Psoas muscle (tissue), 8 donors: ENCODE results near the gene CCDC63. TPM values are rescaled to one million over a fixed set of nuclear protein-coding genes. Genes with fewer than 3 reads are reported as not detected.

Source experiments
- ATAC-seq, 4 donors: fragments of 200-7000 bp; cut with Tn5 transposase; one replicate each; pipeline ENCODE4 v1.9.1; 2020; ENCODE audit warnings: moderate library complexity in 3 of 4, mild to moderate bottlenecking in 2 of 4
- DNase-seq, 2 donors: peaks; one replicate each; pipeline ENCODE4 v3.0.0-alpha.2; 2020
- H3K27ac ChIP-seq: fragments of 200-600 bp; one replicate; pipeline ENCODE4 v1.8.0; 2022
- H3K27me3 ChIP-seq, 3 donors: fragments of 200-600 bp in 1 of 3; one replicate each; pipeline versions ENCODE4 v1.6.1 to v1.8.0; 2013 to 2022; ENCODE audit warnings: low read length in 2 of 3, mild to moderate bottlenecking in 2 of 3, moderate library complexity in 1 of 3; ENCODE audit not compliant: insufficient read depth in 3 of 3
- H3K36me3 ChIP-seq, 2 donors: fragments of 200-600 bp in 1 of 2; one replicate each; pipeline versions ENCODE4 v1.6.1 to v1.8.0; 2013 to 2022; ENCODE audit warnings: low read depth in 1 of 2, mild to moderate bottlenecking in 1 of 2, moderate library complexity in 1 of 2; ENCODE audit not compliant: insufficient read depth in 1 of 2
- H3K4me1 ChIP-seq: fragments of 200-600 bp; one replicate; pipeline ENCODE4 v1.8.0; 2022
- H3K4me3 ChIP-seq: fragments of 200-600 bp; one replicate; pipeline ENCODE4 v1.8.0; 2022; ENCODE audit warnings: mild to moderate bottlenecking
- H3K9me3 ChIP-seq: fragments of 200-600 bp; one replicate; pipeline ENCODE4 v1.8.0; 2022
- WGBS, 3 donors: extraction: QIAGEN DNeasy Blood & Tissue Kit; methylation state at CpG; one replicate each; pipeline versions ENCODE4 v1.1.6 to v1.1.7; 2013; 5-methylcytosine and 5-hydroxymethylcytosine counted together
- intact Hi-C, 2 donors: fragments of 100-400 bp; cut with DNase I; formaldehyde crosslinking; loops; one replicate each; pipeline versions ENCODE4 v1.11.0 to v1.14.2; 2022
- polyA plus RNA-seq, 3 donors: library from polyadenylated mRNA; stranded (reverse); fragments of 200-250 nt; gene quantifications; one replicate each; pipeline ENCODE4 v1.2.3, GENCODE V29; 2013
- total RNA-seq, 4 donors: library from RNA; stranded (reverse); fragmentation: NEBNext Ultra II Directional in 2 of 4; extraction: Animal tissue kit (Norgen Biotek cat#: 25700) in 2 of 4; gene quantifications; one replicate each; pipeline versions ENCODE4 v1.2.1 to v1.2.4, GENCODE V29; 2021 to 2023
- TF ChIP-seq, protein P1 (sequence below): fragments of 200-600 bp; IDR thresholded peaks from one replicate; pipeline ENCODE4 v1.8.0; 2022; ENCODE audit warnings: antibody characterized with exemption
- donor health status: healthy with polysubstance abuse.
- donor health status: DM: no; HTN: no; CAD: no; lungs with moderate emphysema.
- donor health status: Bipolar disorder and iron deficiency.
- donor health status: healthy.
- donor health status: DM: yes; HTN: yes; CAD: no.
- donor health status: DM: no; HTN: no; CAD: no.
- donor health status: DM: no; HTN: no; CAD: no.
- donor health status: DM: yes; HTN: yes; CAD: no.

Gene CCDC63
- total and polyA plus RNA-seq, 7 donors, result not detected

DNA sequence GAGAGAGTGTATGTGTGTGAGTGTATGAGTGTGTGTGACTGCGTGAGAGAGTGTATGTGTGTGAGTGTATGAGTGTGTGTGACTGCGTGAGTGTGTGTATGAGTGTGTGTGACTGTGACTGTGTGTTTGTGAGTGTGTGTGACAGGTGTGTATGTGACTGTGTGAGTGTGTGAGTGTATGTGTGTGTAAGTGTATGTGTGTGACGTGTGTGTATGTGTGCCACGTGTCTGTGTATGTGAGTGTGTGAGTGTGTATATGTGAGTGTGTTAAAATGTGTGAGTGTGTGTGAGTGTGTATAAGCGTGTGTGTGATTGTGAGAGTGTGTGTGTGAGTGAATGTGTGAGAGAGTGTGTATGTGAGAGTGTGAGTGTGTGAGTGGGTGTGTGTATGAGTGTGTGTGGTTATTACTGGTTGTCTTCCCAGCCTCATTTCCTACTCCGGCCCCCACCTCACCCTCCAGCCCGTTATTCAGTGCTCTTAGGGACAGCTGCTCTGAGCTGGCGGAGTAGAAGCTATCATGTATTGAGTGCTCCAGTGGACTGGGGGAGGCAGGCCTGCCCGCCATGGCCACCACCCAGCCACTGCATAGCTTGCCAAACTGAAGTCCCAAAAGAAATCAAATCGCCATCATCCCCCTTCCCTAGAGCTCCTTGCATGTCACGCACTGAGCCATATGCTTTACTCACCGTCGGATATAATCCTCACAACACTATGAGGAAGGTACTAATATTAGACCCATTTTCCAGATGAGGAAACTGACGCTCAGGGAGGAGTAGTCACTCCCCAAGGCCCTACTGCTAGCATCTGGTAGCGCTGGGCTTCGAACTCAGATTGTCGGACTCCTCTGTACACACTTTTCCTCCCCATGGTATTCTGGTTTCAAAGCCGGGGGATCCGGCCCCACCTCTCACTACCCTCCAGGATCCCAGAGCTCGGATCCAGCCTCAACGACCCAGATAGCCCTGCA is 83.8 kb downstream of the CCDC63 start:
- peak overlapping the region; percentile 75 for H3K27ac ChIP-seq
- H3K9me3 ChIP-seq, result no peaks in the 10 kb centered on the region
- peak in 3 of 4 donors; percentile 5 to 12 (median 9) for ATAC-seq
- TF ChIP-seq, protein P1, sequence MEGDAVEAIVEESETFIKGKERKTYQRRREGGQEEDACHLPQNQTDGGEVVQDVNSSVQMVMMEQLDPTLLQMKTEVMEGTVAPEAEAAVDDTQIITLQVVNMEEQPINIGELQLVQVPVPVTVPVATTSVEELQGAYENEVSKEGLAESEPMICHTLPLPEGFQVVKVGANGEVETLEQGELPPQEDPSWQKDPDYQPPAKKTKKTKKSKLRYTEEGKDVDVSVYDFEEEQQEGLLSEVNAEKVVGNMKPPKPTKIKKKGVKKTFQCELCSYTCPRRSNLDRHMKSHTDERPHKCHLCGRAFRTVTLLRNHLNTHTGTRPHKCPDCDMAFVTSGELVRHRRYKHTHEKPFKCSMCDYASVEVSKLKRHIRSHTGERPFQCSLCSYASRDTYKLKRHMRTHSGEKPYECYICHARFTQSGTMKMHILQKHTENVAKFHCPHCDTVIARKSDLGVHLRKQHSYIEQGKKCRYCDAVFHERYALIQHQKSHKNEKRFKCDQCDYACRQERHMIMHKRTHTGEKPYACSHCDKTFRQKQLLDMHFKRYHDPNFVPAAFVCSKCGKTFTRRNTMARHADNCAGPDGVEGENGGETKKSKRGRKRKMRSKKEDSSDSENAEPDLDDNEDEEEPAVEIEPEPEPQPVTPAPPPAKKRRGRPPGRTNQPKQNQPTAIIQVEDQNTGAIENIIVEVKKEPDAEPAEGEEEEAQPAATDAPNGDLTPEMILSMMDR, result no peak
- H3K27me3 ChIP-seq, result no peaks in the 10 kb centered on the region
- no peaks in the 10 kb centered on the region for H3K36me3 ChIP-seq
- 45 to 57% (median 47%) methylated on average over 21 of the region's 21 CpGs for WGBS, 3 donors
- H3K4me3 ChIP-seq, result no peak overlapping the region
- intact Hi-C loops, result loop anchor here in 1 of 2 donors (10.0 kb wide), 1 partner anchor 244 kb away; no protein-coding TSS in a partner anchor
- DNase-seq, result no peak
- H3K4me1 ChIP-seq, result no peaks in the 10 kb centered on the region

DNA sequence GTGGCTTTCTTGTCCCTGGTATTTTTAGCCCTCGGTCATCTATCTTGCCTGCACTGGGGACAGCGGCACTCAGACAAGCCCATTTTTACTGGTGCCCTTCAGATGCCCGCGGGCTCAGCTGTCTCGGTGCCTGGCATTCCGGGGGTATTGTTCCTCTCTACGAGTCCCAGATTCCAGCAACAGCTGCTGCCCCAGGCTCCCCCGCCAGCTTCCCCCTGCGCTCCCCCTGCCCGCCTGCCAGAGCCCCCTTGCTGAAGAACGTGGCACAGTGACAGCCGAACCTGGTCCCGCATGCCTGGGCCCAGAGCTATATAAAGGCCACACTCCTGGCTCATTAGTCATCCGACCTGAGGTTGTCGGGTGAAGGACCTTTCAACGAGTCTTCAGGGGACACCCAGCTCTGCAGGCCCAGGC is 84.5 kb downstream of the CCDC63 start:
- H3K4me1 ChIP-seq, result peaks cover 3% of the 10 kb centered on the region
- DNase-seq, result peak; percentile 71 to 85
- intact Hi-C loops, result loop anchor here in 1 of 2 donors (10.0 kb wide), 1 partner anchor 243 kb away; no protein-coding TSS in a partner anchor
- H3K36me3 ChIP-seq, result no peaks in the 10 kb centered on the region
- no peaks in the 10 kb centered on the region for H3K27me3 ChIP-seq
- TF ChIP-seq, protein P1, result no peak
- peak; percentile 71 to 78 (median 76) for ATAC-seq
- no peaks in the 10 kb centered on the region for H3K9me3 ChIP-seq
- H3K27ac ChIP-seq, result peak overlapping the region; percentile 75
- H3K4me3 ChIP-seq, result no peak overlapping the region
- WGBS, 3 donors, result 15 to 26% (median 26%) methylated on average over 16 of the region's 16 CpGs

DNA sequence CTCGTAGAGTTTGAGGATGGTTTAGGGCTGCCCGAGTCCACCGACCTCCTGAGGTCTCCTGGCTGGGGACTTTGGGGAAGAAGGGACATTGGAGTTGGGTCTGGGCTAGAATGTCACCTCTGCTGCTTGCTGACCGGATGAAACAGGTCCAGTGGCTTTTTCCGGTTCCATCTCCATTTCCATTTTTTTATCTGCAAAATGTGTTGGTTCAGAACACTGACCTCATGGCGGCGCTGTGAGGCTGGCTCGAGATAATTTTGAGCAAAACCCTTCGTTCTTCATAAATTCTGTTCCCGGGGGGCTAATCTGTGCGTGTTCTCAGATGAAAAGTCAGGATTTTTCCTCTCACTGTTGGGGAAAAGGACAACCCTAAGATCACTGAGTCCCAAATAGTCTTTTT is 85.3 kb downstream of the CCDC63 start:
- Histone ChIP-seq H3K36me3 (no peaks in the 10 kb centered on the region), H3K4me1 (peaks cover 3% of the 10 kb centered on the region), H3K4me3 (no peak overlapping the region), H3K9me3 (no peaks in the 10 kb centered on the region), H3K27me3 (no peaks in the 10 kb centered on the region), H3K27ac (peak overlapping the region; percentile 75)
- ATAC-seq (no peak), DNase-seq (no peak)
- 38 to 49% (median 43%) methylated on average over 11 of the region's 11 CpGs for WGBS, 3 donors
- TF ChIP-seq, protein P1, result no peak
- intact Hi-C loops, result loop anchor here in 1 of 2 donors (10.0 kb wide), 1 partner anchor 243 kb away; no protein-coding TSS in a partner anchor

DNA sequence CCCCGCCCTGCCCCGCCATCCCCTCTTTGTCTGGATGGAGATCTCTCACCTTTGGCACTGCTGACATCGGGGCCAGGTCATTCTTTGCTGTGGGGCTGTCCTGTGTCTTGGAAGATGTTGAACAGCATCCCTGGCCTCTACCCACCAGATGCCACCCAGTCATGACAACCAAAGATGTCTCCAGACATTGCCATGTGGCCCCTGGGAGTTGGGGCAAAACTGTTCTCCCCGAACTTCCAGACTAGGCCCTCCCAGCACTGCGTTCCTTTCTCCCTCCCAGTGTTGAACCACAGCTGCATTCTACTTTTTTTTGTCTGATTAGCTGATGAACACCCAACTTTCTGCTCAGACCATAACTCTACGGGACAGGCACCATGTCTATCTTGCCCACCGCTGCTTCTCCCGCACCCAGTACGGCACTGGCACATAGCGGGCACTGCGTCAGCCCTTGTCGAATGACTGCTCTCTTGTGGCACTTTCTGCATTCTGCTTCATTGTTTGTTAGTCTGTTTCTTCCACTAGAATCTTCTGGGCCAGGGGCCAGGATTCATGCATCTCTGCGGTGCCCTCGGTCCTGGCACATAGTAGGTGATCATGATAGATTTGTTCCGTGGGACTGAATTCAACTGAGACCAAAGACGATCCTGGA is 86.7 kb downstream of the CCDC63 start:
- Histone ChIP-seq H3K4me1 (peaks cover 3% of the 10 kb centered on the region), H3K4me3 (no peak overlapping the region), H3K36me3 (no peaks in the 10 kb centered on the region), H3K27ac (peak overlapping the region; percentile 74), H3K27me3 (no peaks in the 10 kb centered on the region), H3K9me3 (no peaks in the 10 kb centered on the region)
- no peak for DNase-seq
- 67 to 76% (median 70%) methylated on average over 16 of the region's 16 CpGs for WGBS, 3 donors
- intact Hi-C loops, result loop anchor here in 1 of 2 donors (10.0 kb wide), 1 partner anchor 241 kb away; no protein-coding TSS in a partner anchor
- TF ChIP-seq, protein P1, result no peak
- no peak for ATAC-seq
